SK-N-SH (cell line): ENCODE results near the gene ERC2. TPM values are rescaled to one million over a fixed set of nuclear protein-coding genes. Genes with fewer than 3 reads are reported as not detected.

Source experiments
- CTCF ChIA-PET: fragments of 300-600, 350-600 bp; formaldehyde crosslinking; extraction: SDS; loops from one replicate; lab custom pipeline; 2021; lab: Yijun Ruan, JAX
- POLR2A ChIA-PET: fragments of 350-600 bp; sonication (Branson Sonifier 250); formaldehyde crosslinking; extraction: SDS; loops from one replicate; lab custom pipeline; 2020; ENCODE audit warnings: antibody characterized with exemption, inconsistent platforms; lab: Yijun Ruan, JAX
- DNase-seq: peaks from one replicate; pipeline ENCODE4 v3.0.0; 2012
- H2AFZ ChIP-seq: fragments of 200-600 bp; sonication (generic); 2 replicates; pipeline ENCODE4 v1.8.1; 2016; ENCODE audit warnings: antibody characterized with exemption, mild to moderate bottlenecking, low read depth
- H3F3A ChIP-seq: fragments of 200-600 bp; sonication (generic); replicated peaks from 2 replicates; pipeline ENCODE3; 2016; ENCODE audit warnings: antibody characterized with exemption, mild to moderate bottlenecking; ENCODE audit not compliant: insufficient read depth
- H3K27ac ChIP-seq, 2 experiments: fragments of 200-500 bp in 1 of 2; fragments of 200-600 bp in 1 of 2; sonication (Bioruptor generic) in 1 of 2; sonication (generic), shearing (Covaris generic) in 1 of 2; 2 replicates each; pipeline versions ENCODE4 v1.5.1 to v1.6.1; 2014 to 2016; ENCODE audit warnings: low read depth in 2 of 2, inconsistent platforms in 1 of 2, low read length in 1 of 2, mild to moderate bottlenecking in 1 of 2, mixed read lengths in 1 of 2
- H3K27me3 ChIP-seq: fragments of 200-600 bp; sonication (generic), shearing (Covaris generic); 2 replicates; pipeline ENCODE4 v1.6.1; 2016; ENCODE audit warnings: mixed run types; ENCODE audit not compliant: insufficient read depth
- H3K36me3 ChIP-seq, 2 experiments: fragments of 200-500 bp in 1 of 2; fragments of 200-600 bp in 1 of 2; sonication (Bioruptor generic) in 1 of 2; sonication (generic) in 1 of 2; replicated peaks in 1 of 2; 2 replicates each; pipeline versions ENCODE3 to v1.5.1; 2014 to 2016; ENCODE audit warnings: low read length in 1 of 2, mild to moderate bottlenecking in 1 of 2; ENCODE audit not compliant: insufficient read depth in 2 of 2, control insufficient read depth in 1 of 2
- H3K4me1 ChIP-seq, 2 experiments: fragments of 200-500 bp in 1 of 2; fragments of 200-600 bp in 1 of 2; sonication (Bioruptor generic) in 1 of 2; sonication (generic), shearing (Covaris generic) in 1 of 2; 2 replicates each; pipeline versions ENCODE4 v1.5.1 to v1.6.1; 2014 to 2016; ENCODE audit warnings: low read depth in 1 of 2, low read length in 1 of 2, mixed run types in 1 of 2; ENCODE audit not compliant: insufficient read depth in 2 of 2, control insufficient read depth in 1 of 2
- H3K4me2 ChIP-seq: fragments of 200-600 bp; sonication (generic), shearing (Covaris generic); 2 replicates; pipeline ENCODE4 v1.6.1; 2017; ENCODE audit warnings: mixed run types
- H3K4me3 ChIP-seq, 2 experiments: fragments of 200-500 bp in 1 of 2; fragments of 200-600 bp in 1 of 2; sonication (Bioruptor generic) in 1 of 2; sonication (generic), shearing (Covaris generic) in 1 of 2; 2 replicates each; pipeline versions ENCODE4 v1.5.1 to v1.8.1; 2014 to 2016; ENCODE audit warnings: low read depth in 2 of 2, inconsistent platforms in 1 of 2, low read length in 1 of 2, mild to moderate bottlenecking in 1 of 2, mixed read lengths in 1 of 2, moderate library complexity in 1 of 2
- H3K79me2 ChIP-seq: fragments of 200-600 bp; sonication (generic); 2 replicates; pipeline ENCODE4 v1.8.1; 2017; ENCODE audit warnings: mild to moderate bottlenecking; ENCODE audit not compliant: insufficient read depth
- H3K9ac ChIP-seq: fragments of 200-600 bp; sonication (generic); 2 replicates; pipeline ENCODE4 v1.6.1; 2017; ENCODE audit warnings: mixed run types
- H3K9me2 ChIP-seq: fragments of 200-600 bp; sonication (generic); 2 replicates; pipeline ENCODE4 v1.6.1; 2017; ENCODE audit warnings: mixed run types
- H3K9me3 ChIP-seq: fragments of 200-600 bp; sonication (generic); 2 replicates; pipeline ENCODE4 v1.6.1; 2017; ENCODE audit warnings: mixed run types, mild to moderate bottlenecking, moderate library complexity
- H4K20me1 ChIP-seq: fragments of 200-600 bp; sonication (generic); 2 replicates; pipeline ENCODE4 v1.6.1; 2017; ENCODE audit warnings: mild to moderate bottlenecking, mixed run types; ENCODE audit not compliant: insufficient read depth
- CTCF ChIP-seq: fragments of 200-600 bp; sonication (generic); IDR thresholded peaks from 2 replicates; pipeline ENCODE4 v1.6.1; 2017; ENCODE audit warnings: antibody characterized with exemption, mild to moderate bottlenecking, moderate library complexity
- FOXJ3 ChIP-seq: sonication (generic); formaldehyde crosslinking; IDR thresholded peaks from 2 replicates; pipeline ENCODE4 v1.5.1; 2020; ENCODE audit warnings: mild to moderate bottlenecking, missing genetic modification reagents
- FOXM1 ChIP-seq: IDR thresholded peaks from 2 replicates; pipeline ENCODE4 v1.4.0; 2012; ENCODE audit warnings: low read depth, mild to moderate bottlenecking
- GATA2 ChIP-seq: sonication (generic); formaldehyde crosslinking; IDR thresholded peaks from 2 replicates; pipeline ENCODE4 v1.5.0; 2020; ENCODE audit warnings: mild to moderate bottlenecking, missing genetic modification reagents
- MAX ChIP-seq: IDR thresholded peaks from 2 replicates; pipeline ENCODE4 v1.4.0; 2012; ENCODE audit warnings: low read depth
- MEF2A ChIP-seq: IDR thresholded peaks from 2 replicates; pipeline ENCODE4 v1.4.0; 2012; ENCODE audit warnings: low read depth, borderline replicate concordance
- NRF1 ChIP-seq: IDR thresholded peaks from 2 replicates; pipeline ENCODE4 v1.6.1; 2012; ENCODE audit warnings: low read depth, mild to moderate bottlenecking, low read length
- PBX3 ChIP-seq: IDR thresholded peaks from 2 replicates; pipeline ENCODE4; 2012
- RAD21 ChIP-seq: IDR thresholded peaks from 2 replicates; pipeline ENCODE4 v1.6.1; 2012; ENCODE audit warnings: mild to moderate bottlenecking, low read length
- RCOR1 ChIP-seq: fragments of 150-350 bp; IDR thresholded peaks from 2 replicates; pipeline ENCODE4 v1.6.1; 2017; ENCODE audit warnings: antibody characterized with exemption, low read length
- TAF1 ChIP-seq: IDR thresholded peaks from 2 replicates; pipeline ENCODE4 v1.6.1; 2012; ENCODE audit warnings: low read depth, mild to moderate bottlenecking, low read length, moderate library complexity, borderline replicate concordance
- TEAD4 ChIP-seq: IDR thresholded peaks from 2 replicates; pipeline ENCODE4 v1.4.0; 2012; ENCODE audit warnings: mild to moderate bottlenecking, borderline replicate concordance; ENCODE audit not compliant: insufficient read depth
- WGBS: methylation state at CpG from one replicate; pipeline ENCODE4 v1.1.6; 2017; ENCODE audit warnings: low lambda C conversion rate; 5-methylcytosine and 5-hydroxymethylcytosine counted together
- polyA plus RNA-seq, 3 experiments: library from polyadenylated mRNA; depleted of rRNA; stranded (reverse); fragments of >200 nt; gene quantifications; 2 replicates each; pipeline ENCODE4 v1.2.3, GENCODE V29; 2012

The ERC2 gene
- polyA plus RNA-seq, 1 of the 3 experiments (the other 2 are of a cell fraction) = 1.6 TPM

- TF ChIP-seq CTCF (no peak), TAF1 (no peak), MEF2A (no peak), GATA2 (CRISPR knock-in tag) (no peak), FOXJ3 (CRISPR knock-in tag) (no peak), FOXM1 (no peak), RCOR1 (no peak), MAX (no peak)
Observed at GRCh38 chr3:55963601-55964000, 504.7 kb downstream of the ERC2 start (continued).

GRCh38 chr3:55959471-55960080 is 508.7 kb downstream of the ERC2 start:
- H3K27me3 ChIP-seq = no peaks in the 10 kb centered on the region
- H3K9me3 ChIP-seq = no peaks in the 10 kb centered on the region
- no peak overlapping the region for H3K27ac ChIP-seq
- no peaks in the 10 kb centered on the region for H4K20me1 ChIP-seq
- 72% methylated on average over 7 of the region's 7 CpGs for WGBS
- no peaks in the 10 kb centered on the region for H3F3A ChIP-seq
- TF ChIP-seq RAD21 (no peak), MAX (no peak), NRF1 (no peak), FOXM1 (no peak), PBX3 (no peak), TEAD4 (no peak), FOXJ3 (CRISPR knock-in tag) (no peak), CTCF (no peak)
- H2AFZ ChIP-seq = no peak overlapping the region
- ChIA-PET POLR2A (no interaction called here), CTCF (no interaction called here)
- no peaks in the 10 kb centered on the region for H3K79me2 ChIP-seq
- H3K4me2 ChIP-seq = no peak overlapping the region
- DNase-seq = no peak
- no peaks in the 10 kb centered on the region for H3K4me1 ChIP-seq
- H3K36me3 ChIP-seq = no peaks in the 10 kb centered on the region
- no peaks in the 10 kb centered on the region for H3K9me2 ChIP-seq
- H3K4me3 ChIP-seq = no peak overlapping the region
- H3K9ac ChIP-seq = no peak overlapping the region
